LNCaP clone FGC (cell line): ENCODE measurements around the gene CHIC2.

Experiments
- DNase-seq: peaks from one replicate; pipeline ENCODE4 v3.0.0-alpha.2; 2011; ENCODE audit warnings: low read depth
- H3K4me3 ChIP-seq: 2 replicates; pipeline ENCODE4 v1.5.1; 2011; ENCODE audit warnings: mild to moderate bottlenecking, low read depth, low read length, control low read depth
- TF ChIP-seq, protein P1 (sequence below): IDR thresholded peaks from 2 replicates; pipeline ENCODE4 v1.5.1; 2012; ENCODE audit warnings: mild to moderate bottlenecking; ENCODE audit not compliant: control insufficient read depth, insufficient read depth; ENCODE audit errors: extremely low read depth

The CHIC2 gene

DNA sequence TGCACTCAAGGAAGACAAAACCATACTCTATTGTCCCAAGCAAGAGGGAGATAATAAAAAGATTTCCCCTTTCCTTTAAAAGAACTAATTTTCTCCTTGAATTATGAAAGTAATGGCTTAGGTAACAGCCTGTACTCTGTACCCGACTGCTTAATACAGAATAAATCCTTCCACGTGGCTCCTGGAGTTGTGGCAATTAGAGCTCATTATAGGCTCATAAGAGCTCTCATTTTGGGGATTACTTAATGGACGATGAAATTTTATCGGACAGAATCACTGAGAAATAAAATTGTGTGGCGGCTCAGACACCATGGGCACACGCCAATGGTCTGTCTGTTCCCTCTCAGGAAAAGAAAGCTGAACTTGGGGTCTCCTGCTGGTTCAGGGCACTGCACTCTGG lies 32.7 kb upstream of the CHIC2 start:
- TF ChIP-seq, protein P1, sequence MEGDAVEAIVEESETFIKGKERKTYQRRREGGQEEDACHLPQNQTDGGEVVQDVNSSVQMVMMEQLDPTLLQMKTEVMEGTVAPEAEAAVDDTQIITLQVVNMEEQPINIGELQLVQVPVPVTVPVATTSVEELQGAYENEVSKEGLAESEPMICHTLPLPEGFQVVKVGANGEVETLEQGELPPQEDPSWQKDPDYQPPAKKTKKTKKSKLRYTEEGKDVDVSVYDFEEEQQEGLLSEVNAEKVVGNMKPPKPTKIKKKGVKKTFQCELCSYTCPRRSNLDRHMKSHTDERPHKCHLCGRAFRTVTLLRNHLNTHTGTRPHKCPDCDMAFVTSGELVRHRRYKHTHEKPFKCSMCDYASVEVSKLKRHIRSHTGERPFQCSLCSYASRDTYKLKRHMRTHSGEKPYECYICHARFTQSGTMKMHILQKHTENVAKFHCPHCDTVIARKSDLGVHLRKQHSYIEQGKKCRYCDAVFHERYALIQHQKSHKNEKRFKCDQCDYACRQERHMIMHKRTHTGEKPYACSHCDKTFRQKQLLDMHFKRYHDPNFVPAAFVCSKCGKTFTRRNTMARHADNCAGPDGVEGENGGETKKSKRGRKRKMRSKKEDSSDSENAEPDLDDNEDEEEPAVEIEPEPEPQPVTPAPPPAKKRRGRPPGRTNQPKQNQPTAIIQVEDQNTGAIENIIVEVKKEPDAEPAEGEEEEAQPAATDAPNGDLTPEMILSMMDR, result no peak
- H3K4me3 ChIP-seq, result no peak overlapping the region
- DNase-seq, result no peak

- H3K4me3 ChIP-seq, result no peak overlapping the region
- TF ChIP-seq, protein P1, result no peak
- no peak for DNase-seq
Observed at GRCh38 chr4:54096295-54096962, 32.0 kb upstream of the CHIC2 start.

DNA sequence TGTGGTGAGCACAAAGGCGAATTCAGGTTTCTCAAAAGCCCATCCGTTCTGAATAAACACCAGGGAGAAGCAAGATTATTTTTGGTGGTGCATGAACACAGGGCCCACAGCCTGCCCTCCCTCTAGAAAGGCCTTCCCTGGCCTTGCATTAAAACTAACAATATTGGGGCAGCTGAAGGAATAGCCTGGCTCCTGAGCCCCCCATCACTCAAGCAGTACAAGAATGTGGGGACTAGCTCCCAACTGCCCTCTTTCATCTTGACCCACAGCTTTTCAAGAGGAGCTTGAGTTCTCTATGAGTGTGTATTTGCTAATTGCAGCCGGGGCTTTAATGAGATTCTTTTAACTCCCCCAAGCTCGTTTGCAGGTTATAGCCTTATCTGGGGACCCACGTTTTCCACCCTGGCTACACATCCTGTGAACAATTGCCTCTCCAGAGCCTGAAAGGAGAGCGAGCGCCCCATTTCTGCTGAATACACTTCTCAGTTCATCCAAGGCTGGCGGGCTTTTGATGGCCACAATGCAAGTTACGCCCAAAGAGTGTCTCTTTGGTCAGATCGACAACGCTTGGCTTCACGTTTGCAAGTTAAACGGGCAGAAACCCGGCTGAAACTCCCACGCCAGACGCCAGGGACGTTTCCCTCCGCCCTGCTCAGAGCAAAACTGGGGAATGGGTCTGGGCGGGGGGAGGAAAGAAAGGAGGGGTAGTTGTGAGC lies 30.9 kb upstream of the CHIC2 start:
- DNase-seq, result no peak
- H3K4me3 ChIP-seq, result no peak overlapping the region
- TF ChIP-seq, protein P1, result no peak

DNA sequence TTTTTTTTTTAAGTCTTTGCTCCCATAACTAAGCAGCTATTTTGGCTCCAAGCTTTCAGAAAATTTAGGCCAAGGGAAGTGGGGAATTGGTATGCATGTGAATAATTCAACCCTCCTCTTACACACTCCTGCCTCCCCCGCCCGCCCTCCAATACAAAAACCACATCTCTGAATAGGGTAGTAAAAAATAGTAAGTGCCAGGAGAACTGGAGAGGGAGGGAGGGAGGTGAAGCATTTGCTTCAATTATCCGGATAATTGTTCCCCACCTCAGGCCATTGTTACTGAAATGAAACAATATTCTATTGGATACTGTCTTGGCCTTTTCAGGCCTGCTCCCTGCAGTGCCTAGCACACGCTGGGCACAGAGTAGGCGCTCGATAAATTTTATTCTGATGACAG lies 30.0 kb upstream of the CHIC2 start:
- no peak for DNase-seq
- TF ChIP-seq, protein P1, result no peak
- H3K4me3 ChIP-seq, result no peak overlapping the region

GRCh38 chr4:54093324-54094240 lies 29.2 kb upstream of the CHIC2 start:
- TF ChIP-seq, protein P1, result no peak
- no peak overlapping the region for H3K4me3 ChIP-seq
- no peak for DNase-seq

- H3K4me3 ChIP-seq, result peak overlapping the region; percentile 57
Observed at GRCh38 chr4:54092405-54093323, 28.3 kb upstream of the CHIC2 start.

More at GRCh38 chr4:54092405-54093323, 28.3 kb upstream of the CHIC2 start:
- no peak for DNase-seq
- TF ChIP-seq, protein P1, result no peak
